Measurements from ENCODE around the gene TNFSF18.

- TF ChIP-seq JUN (IDR thresholded peaks at IDR 0.05) (no peak), HDAC2 (IDR thresholded peaks at IDR 0.05) (no peak), CTCF (IDR thresholded peaks at IDR 0.05) (no peak), POLR2A (IDR thresholded peaks at IDR 0.05; ENCODE audit: low read length) (no peak), EP300 (IDR thresholded peaks at IDR 0.05) (no peak), USF2 (IDR thresholded peaks at IDR 0.05) (no peak)
These were observed 47.6 kb downstream of the TNFSF18 start for GRCh38 chr1:173002891-173003838.

Data from A549 (cell line).